ENCODE measurements around the gene TBC1D10A.
"Not testable (repeated sequence)": the region's sequence is repeated elsewhere in the genome, so short reads cannot be mapped to it uniquely, and the experiment has no call there.

TBC1D10A gene

GRCh38 chr22:30344447-30345200, 17.9 kb upstream of the TBC1D10A start:
- no peak for DNase-seq

DNA sequence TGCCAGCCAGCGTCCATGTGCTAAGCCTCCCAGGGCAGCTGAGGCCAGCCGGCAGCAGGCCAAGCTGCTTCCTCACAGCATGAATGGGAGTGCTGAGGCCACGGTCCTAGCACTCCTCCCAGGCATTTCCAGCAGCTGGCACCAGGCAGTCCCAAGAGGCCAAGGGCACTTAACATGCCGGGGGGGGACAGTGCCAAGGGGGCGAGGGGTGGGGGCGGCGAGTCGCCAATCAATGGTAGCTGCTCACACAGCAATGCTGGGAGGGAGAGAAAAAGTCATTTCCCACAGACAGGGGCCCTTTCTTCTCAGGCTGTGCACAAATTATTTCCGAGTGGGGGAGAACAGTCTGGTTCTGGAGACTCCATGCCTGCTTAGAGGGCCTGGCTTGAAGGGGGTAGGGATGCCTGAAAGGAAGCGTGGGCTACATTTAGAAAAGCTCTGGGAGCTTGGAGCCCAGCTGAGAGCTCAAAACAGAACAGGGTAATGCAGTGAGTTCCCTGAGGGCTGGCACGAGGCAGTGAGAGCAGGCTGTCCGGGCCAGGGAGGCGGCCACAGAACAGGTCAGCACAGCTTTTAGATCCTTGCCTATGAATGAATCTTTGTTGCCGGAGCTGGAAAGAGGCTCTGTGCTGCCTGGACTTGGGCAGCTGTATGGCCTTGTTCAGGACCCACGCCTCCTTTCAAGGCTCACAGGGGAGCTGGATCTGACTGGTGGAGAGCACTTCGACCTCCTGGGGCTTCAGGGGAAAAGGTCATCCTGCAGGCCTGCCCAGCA, 14.4 kb upstream of the TBC1D10A start:
- no peak for DNase-seq

GRCh38 chr22:30338802-30339201, 12.1 kb upstream of the TBC1D10A start:
- DNase-seq = no peak

- DNase-seq = not testable (repeated sequence)
Measured at GRCh38 chr22:30338341-30338740, 11.6 kb upstream of the TBC1D10A start.

GRCh38 chr22:30337461-30337778, 10.7 kb upstream of the TBC1D10A start:
- no peak for DNase-seq

GRCh38 chr22:30336752-30337460, 10.2 kb upstream of the TBC1D10A start:
- no peak for DNase-seq

GRCh38 chr22:30335236-30335635, 8.5 kb upstream of the TBC1D10A start:
- no peak for DNase-seq

GRCh38 chr22:30334646-30335045, 7.9 kb upstream of the TBC1D10A start:
- no peak for DNase-seq

- DNase-seq = no peak
Measured at GRCh38 chr22:30333707-30334087, 7.0 kb upstream of the TBC1D10A start.

- DNase-seq = no peak
Measured at GRCh38 chr22:30332994-30333706, 6.4 kb upstream of the TBC1D10A start.

- DNase-seq = no peak
Measured at GRCh38 chr22:30332551-30332950, 5.8 kb upstream of the TBC1D10A start.

- no peak for DNase-seq
Measured at GRCh38 chr22:30328466-30329049, 1.8 kb upstream of the TBC1D10A start.

- DNase-seq = no peak
Measured at GRCh38 chr22:30327864-30328345, 1.2 kb upstream of the TBC1D10A start.

GRCh38 chr22:30326255-30326705, 461 bp downstream of the TBC1D10A start:
- DNase-seq = no peak

GRCh38 chr22:30325724-30326254, 952 bp downstream of the TBC1D10A start:
- DNase-seq = no peak

DNA sequence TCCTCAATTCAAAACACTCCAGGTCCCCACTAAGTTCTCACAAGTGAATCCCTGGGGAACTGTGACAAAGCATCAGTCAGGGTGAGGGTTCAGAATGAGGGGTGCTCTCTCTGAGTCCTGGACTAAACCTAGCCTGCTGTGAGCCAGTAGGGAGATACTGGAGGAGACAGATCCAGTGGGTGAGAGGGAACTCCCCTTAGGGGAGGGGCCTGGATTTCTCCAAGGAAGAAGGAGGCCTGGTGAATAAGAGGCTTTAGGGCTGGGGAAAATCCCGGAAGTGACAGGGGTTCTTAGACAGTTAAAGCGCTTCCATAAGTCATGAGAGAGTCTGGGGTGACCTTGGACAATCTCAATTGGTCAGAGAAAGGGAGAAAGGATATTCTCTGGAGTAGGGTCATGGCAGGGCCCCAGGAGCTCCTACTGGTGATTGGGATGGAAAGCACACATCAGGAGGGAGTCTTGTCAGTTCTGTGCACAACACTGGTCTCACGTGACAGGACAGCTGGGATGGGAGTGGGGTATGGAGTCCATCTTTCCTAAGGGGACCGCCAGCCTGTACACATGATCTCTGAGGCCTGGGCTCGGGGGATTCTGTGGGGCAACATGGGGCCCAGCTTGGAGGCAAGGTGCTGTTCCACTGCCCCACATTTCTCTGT, 1.5 kb downstream of the TBC1D10A start:
- no peak for DNase-seq

DNA sequence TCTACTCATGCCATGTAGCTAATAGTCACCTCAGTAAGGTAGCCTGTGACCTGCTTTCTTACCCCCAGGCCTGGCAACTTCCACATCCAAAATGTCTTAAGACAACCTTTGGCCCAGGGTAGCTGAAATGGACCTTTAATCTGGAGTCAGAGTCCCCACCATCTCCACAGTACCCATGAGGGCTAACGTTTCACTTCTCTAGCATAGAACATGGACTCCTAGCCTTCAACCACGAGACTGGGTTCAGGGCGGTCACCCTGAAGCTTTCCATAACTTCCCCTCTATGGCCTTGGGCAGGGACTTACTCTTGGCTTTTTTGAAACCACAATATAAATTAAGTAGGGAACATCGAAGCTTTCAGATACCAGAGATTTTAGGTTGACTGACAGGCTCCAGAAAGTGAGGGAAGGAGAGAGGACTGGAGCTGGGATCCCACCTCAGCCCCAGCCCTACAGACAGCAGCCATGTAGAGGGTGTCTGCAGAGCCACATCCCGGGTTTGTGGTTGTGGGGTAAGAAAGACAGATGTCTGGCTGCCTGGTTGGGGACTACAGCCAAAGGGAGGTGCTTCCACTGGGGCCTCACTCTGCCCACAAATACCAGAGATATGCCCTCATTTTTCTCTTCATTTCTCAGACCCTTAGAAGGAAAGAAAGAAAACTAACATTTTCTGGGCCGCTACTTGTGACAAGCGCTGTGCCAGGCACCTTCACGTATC, 2.6 kb downstream of the TBC1D10A start:
- DNase-seq = no peak

DNA sequence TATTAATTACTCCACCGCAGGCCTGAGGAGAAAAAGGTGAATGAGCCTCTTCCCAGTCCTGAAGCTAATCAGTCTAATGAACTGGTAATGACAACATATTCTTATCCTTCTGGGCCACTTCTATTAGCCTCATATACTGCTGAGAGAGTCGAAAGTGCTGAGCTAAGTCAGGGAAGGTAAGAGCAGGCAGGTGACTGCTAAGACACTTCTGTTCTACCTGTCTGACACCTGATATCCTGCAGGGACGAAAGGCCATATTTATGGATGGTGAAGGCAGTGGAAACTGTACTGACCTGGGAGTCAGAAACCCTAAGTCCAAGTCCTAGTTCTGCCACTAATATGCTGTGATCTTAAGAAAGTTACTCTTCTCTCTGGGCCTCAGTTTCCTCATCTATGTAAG, 3.5 kb downstream of the TBC1D10A start:
- no peak for DNase-seq

DNA sequence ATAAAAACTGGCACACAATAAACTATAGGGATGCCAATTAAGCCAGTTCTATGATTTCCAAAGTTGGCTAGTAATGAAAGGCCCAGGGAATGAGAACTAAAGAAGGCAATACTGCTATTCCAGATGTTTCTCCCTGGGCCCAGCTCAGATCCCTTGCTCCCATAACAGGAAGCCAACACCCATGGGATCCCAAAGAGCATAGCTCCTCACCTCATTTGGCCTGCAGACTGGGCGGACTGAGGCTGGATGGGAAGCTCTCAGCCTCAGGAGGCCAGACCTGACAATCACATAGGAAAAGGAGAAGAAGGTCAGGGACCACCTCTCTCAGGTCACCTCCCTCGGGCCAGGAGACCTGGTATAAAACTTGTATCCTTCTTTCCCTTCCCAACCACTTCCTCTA, 5.3 kb downstream of the TBC1D10A start:
- no peak for DNase-seq

- DNase-seq = no peak
Measured at GRCh38 chr22:30320021-30320556, 6.7 kb downstream of the TBC1D10A start.

All from NCI-H1105 treated with DMSO at 0.1 percent for 48 hours (cell line).